Left lung (tissue), 10 donors: Measurements from ENCODE around the gene WWC1. TPM values are rescaled to one million over a fixed set of nuclear protein-coding genes. Genes with fewer than 3 reads are reported as not detected.

ENCODE experiments used
- ATAC-seq: fragments of 200-7000 bp; cut with Tn5 transposase; one replicate; pipeline ENCODE4 v1.9.1; 2020; ENCODE audit warnings: moderate library complexity
- DNase-seq, 4 donors: peaks; one replicate each; pipeline ENCODE4 v3.0.0-alpha.2; 2013 to 2020
- H3K27ac ChIP-seq, 2 donors: fragments of 200-600 bp; sonication (generic) in 1 of 2; one replicate each; pipeline versions ENCODE4 v1.5.0 to v1.8.0; 2020 to 2021
- H3K27me3 ChIP-seq, 2 donors: fragments of 200-600 bp; sonication (generic) in 1 of 2; one replicate each; pipeline versions ENCODE4 v1.5.0 to v1.8.0; 2020 to 2021
- H3K36me3 ChIP-seq, 2 donors: fragments of 200-600 bp; sonication (generic) in 1 of 2; one replicate each; pipeline versions ENCODE4 v1.5.0 to v1.8.0; 2020 to 2021
- H3K4me1 ChIP-seq, 2 donors: fragments of 200-600 bp; one replicate each; pipeline ENCODE4 v1.8.0; 2021
- H3K4me3 ChIP-seq, 2 donors: fragments of 200-600 bp; sonication (generic) in 1 of 2; one replicate each; pipeline versions ENCODE4 v1.5.0 to v1.8.0; 2020 to 2021; ENCODE audit warnings: mild to moderate bottlenecking in 1 of 2
- H3K9me3 ChIP-seq, 2 donors: fragments of 200-600 bp; sonication (generic) in 1 of 2; one replicate each; pipeline versions ENCODE4 v1.5.0 to v1.8.0; 2020 to 2021
- CTCF ChIP-seq, 2 donors: fragments of 200-600 bp; sonication (generic) in 1 of 2; IDR thresholded peaks; one replicate each; pipeline versions ENCODE4 v1.5.0 to v1.8.0; 2021; ENCODE audit warnings: antibody characterized with exemption in 2 of 2
- intact Hi-C, 2 donors: fragments of 100-400 bp; cut with DNase I; formaldehyde crosslinking; loops; one replicate each; pipeline versions ENCODE4 v1.11.2 to v1.14.2; 2022
- polyA plus RNA-seq, 6 donors: library from polyadenylated mRNA; unstranded; fragments of 120-200 nt; gene quantifications; one replicate each; pipeline ENCODE4 v1.2.1, GENCODE V29; 2013; ENCODE audit not compliant: insufficient read length in 6 of 6
- total RNA-seq, 2 donors: library from RNA; stranded (reverse); fragmentation: NEBNext Ultra II Directional; extraction: Animal tissue kit (Norgen Biotek cat#: 25700); gene quantifications; one replicate each; pipeline ENCODE4 v1.2.1, GENCODE V29; 2021
- donor health status: DM: no; HTN: yes; CAD: no.
- donor health status: DM: no; HTN: no; CAD: no.

Gene WWC1
- total and polyA plus RNA-seq, 8 donors = 59.6 to 128 (median 86.1) TPM

- TF ChIP-seq CTCF (IDR thresholded peaks at IDR 0.05) = no peak
- Histone ChIP-seq H3K4me3 (no peak overlapping the region), H3K27me3 (no peaks in the 10 kb centered on the region), H3K27ac (no peak overlapping the region), H3K36me3 (peaks cover 0 to 5% of the 10 kb centered on the region in 2 donors), H3K4me1 (no peaks in the 10 kb centered on the region), H3K9me3 (no peaks in the 10 kb centered on the region)
- intact Hi-C loops = no loop called here
- ATAC-seq (no peak), DNase-seq (no peak)
These were observed 122.2 kb downstream of the WWC1 start for GRCh38 chr5:168413596-168413995.

GRCh38 chr5:168415401-168415800 is 124.0 kb downstream of the WWC1 start:
- Histone ChIP-seq H3K27me3 (no peaks in the 10 kb centered on the region), H3K4me3 (no peak overlapping the region), H3K27ac (no peak overlapping the region), H3K9me3 (no peaks in the 10 kb centered on the region), H3K36me3 (peaks cover 0 to 11% of the 10 kb centered on the region in 2 donors), H3K4me1 (no peaks in the 10 kb centered on the region)
- DNase-seq (no peak), ATAC-seq (no peak)
- intact Hi-C loops = no loop called here
- TF ChIP-seq CTCF (IDR thresholded peaks at IDR 0.05) = no peak

GRCh38 chr5:168415971-168416370 is 124.5 kb downstream of the WWC1 start:
- no peak for ATAC-seq
- no peaks in the 10 kb centered on the region for H3K4me1 ChIP-seq
- H3K9me3 ChIP-seq = no peaks in the 10 kb centered on the region
- DNase-seq = no peak
- no peak overlapping the region for H3K4me3 ChIP-seq
- H3K27me3 ChIP-seq = no peaks in the 10 kb centered on the region
- no peak for TF ChIP-seq CTCF (IDR thresholded peaks at IDR 0.05)
- intact Hi-C loops = no loop called here
- no peak overlapping the region for H3K27ac ChIP-seq
- H3K36me3 ChIP-seq = peaks cover 0 to 11% of the 10 kb centered on the region in 2 donors

GRCh38 chr5:168417731-168418429 is 126.4 kb downstream of the WWC1 start:
- TF ChIP-seq CTCF (IDR thresholded peaks at IDR 0.05) = no peak
- intact Hi-C loops = no loop called here
- Histone ChIP-seq H3K9me3 (no peaks in the 10 kb centered on the region), H3K36me3 (peaks cover 0 to 11% of the 10 kb centered on the region in 2 donors), H3K4me3 (no peak overlapping the region), H3K4me1 (no peaks in the 10 kb centered on the region), H3K27ac (no peak overlapping the region), H3K27me3 (no peaks in the 10 kb centered on the region)
- no peak for DNase-seq
- ATAC-seq = no peak

- Histone ChIP-seq H3K27me3 (no peaks in the 10 kb centered on the region), H3K9me3 (no peaks in the 10 kb centered on the region), H3K27ac (no peak overlapping the region), H3K36me3 (peaks cover 0 to 5% of the 10 kb centered on the region in 2 donors), H3K4me1 (no peaks in the 10 kb centered on the region), H3K4me3 (no peak overlapping the region)
- TF ChIP-seq CTCF (IDR thresholded peaks at IDR 0.05) = no peak
- intact Hi-C loops = no loop called here
- DNase-seq (no peak), ATAC-seq (no peak)
These were observed 129.0 kb downstream of the WWC1 start for GRCh38 chr5:168420461-168420860.
